Measurements from ENCODE around the gene TNIK. TPM values are rescaled to one million over a fixed set of nuclear protein-coding genes. Genes with fewer than 3 reads are reported as not detected.
"Not testable (repeated sequence)": the region's sequence is repeated elsewhere in the genome, so short reads cannot be mapped to it uniquely, and the experiment has no call there.

The TNIK gene
- total RNA-seq, 1 donor from 2014 or later, result 27.4 TPM

GRCh38 chr3:171390051-171390941 is 69.9 kb downstream of the TNIK start:
- Mint-ChIP-seq H3K36me3 (ENCODE audit: low read depth) (peaks cover 20% of the 10 kb centered on the region), H3K27me3 (no peaks in the 10 kb centered on the region), H3K27ac (no peak overlapping the region), H3K4me1 (peaks cover 8% of the 10 kb centered on the region), H3K9me3 (peaks cover 8% of the 10 kb centered on the region), H3K4me3 (no peak overlapping the region)
- DNase-seq, result no peak
- intact Hi-C loops (cut with micrococcal nuclease), result no loop called here

DNA sequence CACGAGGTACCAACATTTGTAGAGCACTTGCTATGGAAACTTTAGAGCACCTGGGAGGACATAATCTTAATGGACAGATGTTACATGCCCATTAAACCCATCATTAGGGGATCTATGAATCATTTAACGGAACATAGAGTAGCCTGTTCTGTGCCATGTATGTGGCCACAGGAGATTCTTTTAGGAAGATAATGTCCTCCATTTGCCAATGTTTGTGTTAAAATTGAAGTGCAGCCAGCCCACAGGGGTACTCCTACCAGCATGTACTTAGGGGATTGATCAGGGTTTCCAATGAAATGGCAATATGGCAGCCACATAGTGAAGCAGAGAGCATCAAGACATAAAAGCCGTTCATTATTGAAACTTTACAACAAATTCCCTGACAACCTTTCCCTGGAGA is 70.7 kb downstream of the TNIK start:
- Mint-ChIP-seq H3K36me3 (ENCODE audit: low read depth) (peaks cover 20% of the 10 kb centered on the region), H3K27me3 (no peaks in the 10 kb centered on the region), H3K4me1 (peaks cover 8% of the 10 kb centered on the region), H3K27ac (no peak overlapping the region), H3K4me3 (no peak overlapping the region), H3K9me3 (peaks cover 8% of the 10 kb centered on the region)
- intact Hi-C loops (cut with micrococcal nuclease), result no loop called here
- DNase-seq, result no peak

GRCh38 chr3:171388527-171388926 is 71.7 kb downstream of the TNIK start:
- DNase-seq, result no peak
- no peak overlapping the region for H3K4me3 Mint-ChIP-seq
- peaks cover 8% of the 10 kb centered on the region for H3K9me3 Mint-ChIP-seq
- no peak overlapping the region for H3K27ac Mint-ChIP-seq
- peaks cover 19% of the 10 kb centered on the region for H3K36me3 Mint-ChIP-seq (ENCODE audit: low read depth)
- H3K27me3 Mint-ChIP-seq, result no peaks in the 10 kb centered on the region
- peaks cover 15% of the 10 kb centered on the region for H3K4me1 Mint-ChIP-seq
- intact Hi-C loops (cut with micrococcal nuclease), result no loop called here

GRCh38 chr3:171387062-171387461 is 73.1 kb downstream of the TNIK start:
- H3K4me3 Mint-ChIP-seq, result no peak overlapping the region
- no peak for DNase-seq
- H3K27ac Mint-ChIP-seq, result no peak overlapping the region
- intact Hi-C loops (cut with micrococcal nuclease), result no loop called here
- peaks cover 13% of the 10 kb centered on the region for H3K4me1 Mint-ChIP-seq
- peaks cover 8% of the 10 kb centered on the region for H3K9me3 Mint-ChIP-seq
- peaks cover 12% of the 10 kb centered on the region for H3K36me3 Mint-ChIP-seq (ENCODE audit: low read depth)
- H3K27me3 Mint-ChIP-seq, result no peaks in the 10 kb centered on the region

- intact Hi-C loops (cut with micrococcal nuclease), result no loop called here
- no peak for DNase-seq
- Mint-ChIP-seq H3K27ac (no peak overlapping the region), H3K4me1 (peaks cover 14% of the 10 kb centered on the region), H3K36me3 (ENCODE audit: low read depth) (no peaks in the 10 kb centered on the region), H3K9me3 (no peaks in the 10 kb centered on the region), H3K27me3 (no peaks in the 10 kb centered on the region), H3K4me3 (no peak overlapping the region)
Observed at GRCh38 chr3:171385086-171385485, 75.1 kb downstream of the TNIK start.

GRCh38 chr3:171384101-171384891 is 75.9 kb downstream of the TNIK start:
- Mint-ChIP-seq H3K27ac (no peak overlapping the region), H3K4me1 (peaks cover 16% of the 10 kb centered on the region), H3K27me3 (no peaks in the 10 kb centered on the region), H3K9me3 (no peaks in the 10 kb centered on the region), H3K36me3 (ENCODE audit: low read depth) (no peaks in the 10 kb centered on the region), H3K4me3 (no peak overlapping the region)
- no peak for DNase-seq
- intact Hi-C loops (cut with micrococcal nuclease), result no loop called here

GRCh38 chr3:171383206-171384018 is 76.8 kb downstream of the TNIK start:
- Mint-ChIP-seq H3K9me3 (no peaks in the 10 kb centered on the region), H3K4me3 (no peak overlapping the region), H3K27ac (no peak overlapping the region), H3K4me1 (peaks cover 12% of the 10 kb centered on the region), H3K27me3 (no peaks in the 10 kb centered on the region), H3K36me3 (ENCODE audit: low read depth) (no peaks in the 10 kb centered on the region)
- intact Hi-C loops (cut with micrococcal nuclease), result no loop called here
- DNase-seq, result no peak

DNA sequence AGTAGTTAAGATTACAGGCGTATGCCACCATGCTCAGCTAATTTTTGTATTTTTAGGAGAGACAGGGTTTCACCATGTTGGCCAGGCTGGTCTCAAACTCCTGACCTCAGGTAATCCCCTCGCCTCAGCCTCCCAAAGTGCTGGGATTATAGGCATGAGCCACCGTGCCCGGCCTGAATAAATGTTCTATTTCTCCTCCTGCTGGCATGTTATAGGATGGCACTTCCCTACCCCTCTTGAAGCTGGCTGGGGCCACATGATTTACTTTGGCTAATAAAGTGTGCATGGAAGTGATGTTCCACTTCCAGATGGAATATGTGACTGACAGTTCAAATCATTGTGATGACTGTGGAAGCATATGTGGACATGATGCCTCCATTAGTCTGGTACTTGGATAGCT is 77.9 kb downstream of the TNIK start:
- H3K27ac Mint-ChIP-seq; H3K36me3 Mint-ChIP-seq (ENCODE audit: low read depth); intact Hi-C loops (cut with micrococcal nuclease); H3K4me3 Mint-ChIP-seq; H3K27me3 Mint-ChIP-seq; H3K9me3 Mint-ChIP-seq; DNase-seq: not testable (repeated sequence)
- H3K4me1 Mint-ChIP-seq, result peaks cover 13% of the 10 kb centered on the region

DNA sequence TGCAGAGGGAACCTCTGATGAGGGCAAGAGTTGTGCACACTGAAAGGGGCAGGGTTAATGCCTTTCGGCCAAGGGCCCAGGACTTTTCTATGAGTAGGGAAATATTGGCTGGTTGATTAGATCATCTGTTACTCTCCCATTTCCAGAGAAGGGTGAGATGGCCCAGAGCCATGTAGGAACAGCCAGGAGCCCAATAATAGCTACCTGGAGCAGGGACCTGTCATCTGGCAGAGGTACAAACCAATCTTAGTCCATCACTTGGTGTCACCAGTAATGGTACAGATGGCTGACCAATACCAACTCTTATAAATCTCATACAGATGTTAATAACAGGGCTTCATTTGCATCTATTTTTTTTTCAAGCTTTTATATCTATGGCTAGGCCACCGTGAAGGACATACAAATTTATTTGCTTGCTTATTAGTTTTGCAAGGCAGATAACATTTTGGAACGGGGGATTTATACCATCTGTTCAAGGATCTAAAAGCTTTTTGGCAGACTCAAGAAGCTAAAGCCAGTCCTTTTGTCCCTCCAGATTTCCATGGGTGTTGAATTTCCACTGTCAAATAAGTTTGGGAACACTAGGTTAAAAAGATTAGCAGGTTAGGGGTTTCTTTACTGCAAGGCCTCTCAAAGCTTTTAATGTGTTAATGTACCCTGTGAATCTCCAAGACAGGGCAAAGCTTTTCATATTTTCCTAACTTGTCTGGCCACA is 79.3 kb downstream of the TNIK start:
- Mint-ChIP-seq H3K27me3 (no peaks in the 10 kb centered on the region), H3K36me3 (ENCODE audit: low read depth) (no peaks in the 10 kb centered on the region), H3K27ac (no peak overlapping the region), H3K4me3 (no peak overlapping the region), H3K4me1 (peaks cover 19% of the 10 kb centered on the region), H3K9me3 (no peaks in the 10 kb centered on the region)
- no peak for DNase-seq
- intact Hi-C loops (cut with micrococcal nuclease), result no loop called here

GRCh38 chr3:171379961-171380483 is 80.2 kb downstream of the TNIK start:
- DNase-seq, result no peak
- no peaks in the 10 kb centered on the region for H3K27me3 Mint-ChIP-seq
- intact Hi-C loops (cut with micrococcal nuclease), result loop anchor here (5.0 kb wide), 1 partner anchor 77 kb away; no protein-coding TSS in a partner anchor
- H3K36me3 Mint-ChIP-seq (ENCODE audit: low read depth), result no peaks in the 10 kb centered on the region
- no peaks in the 10 kb centered on the region for H3K9me3 Mint-ChIP-seq
- peaks cover 23% of the 10 kb centered on the region for H3K4me1 Mint-ChIP-seq
- no peak overlapping the region for H3K4me3 Mint-ChIP-seq
- H3K27ac Mint-ChIP-seq, result no peak overlapping the region

- Mint-ChIP-seq H3K4me1 (peaks cover 21% of the 10 kb centered on the region), H3K4me3 (no peak overlapping the region), H3K27ac (no peak overlapping the region), H3K27me3 (no peaks in the 10 kb centered on the region), H3K36me3 (ENCODE audit: low read depth) (no peaks in the 10 kb centered on the region), H3K9me3 (no peaks in the 10 kb centered on the region)
- intact Hi-C loops (cut with micrococcal nuclease), result loop anchor here (5.0 kb wide), 1 partner anchor 78 kb away; no protein-coding TSS in a partner anchor
- no peak for DNase-seq
Observed at GRCh38 chr3:171379281-171379680, 80.9 kb downstream of the TNIK start.

DNA sequence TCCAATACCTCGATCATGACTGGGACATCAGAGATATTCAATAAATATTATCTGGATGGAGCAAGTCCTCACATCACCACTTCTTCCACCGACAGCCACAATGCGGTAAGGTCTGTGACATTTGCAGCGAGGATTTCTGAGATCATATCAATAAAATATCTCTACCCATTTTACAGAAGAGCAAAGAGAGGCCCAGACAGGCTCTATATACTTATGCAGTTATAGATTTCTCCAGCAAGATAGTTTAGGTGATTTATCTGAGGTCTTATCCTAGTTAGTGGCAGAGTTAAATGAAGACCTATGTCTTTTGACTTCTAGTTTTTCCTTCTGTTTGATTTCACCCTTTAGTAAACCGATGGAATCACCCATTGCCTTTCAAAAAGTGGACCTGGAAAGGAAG is 81.6 kb downstream of the TNIK start:
- Mint-ChIP-seq H3K36me3 (ENCODE audit: low read depth) (no peaks in the 10 kb centered on the region), H3K4me1 (peaks cover 15% of the 10 kb centered on the region), H3K27me3 (no peaks in the 10 kb centered on the region), H3K9me3 (no peaks in the 10 kb centered on the region), H3K4me3 (no peak overlapping the region), H3K27ac (no peak overlapping the region)
- intact Hi-C loops (cut with micrococcal nuclease), result loop anchor here (5.0 kb wide), 1 partner anchor 79 kb away; no protein-coding TSS in a partner anchor
- DNase-seq, result no peak

DNA sequence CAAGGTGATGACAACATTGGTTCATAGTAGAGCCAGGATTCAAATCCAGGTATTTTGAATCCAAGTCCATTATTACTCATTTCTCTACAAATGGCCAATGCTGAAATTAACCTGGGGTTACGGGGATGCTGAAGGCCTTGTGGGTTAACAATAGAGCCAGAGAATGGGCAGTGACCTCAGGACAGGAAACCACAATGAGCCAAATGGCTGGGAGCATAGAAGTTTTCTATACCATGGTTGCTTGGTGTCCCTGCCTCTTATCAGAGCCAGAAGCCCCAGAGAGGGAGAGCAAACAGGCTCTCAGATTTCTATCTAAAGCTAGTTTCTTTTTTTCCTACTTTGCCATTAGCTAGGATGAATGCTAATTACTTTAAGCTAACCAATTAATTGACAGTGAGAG is 82.3 kb downstream of the TNIK start:
- intact Hi-C loops (cut with micrococcal nuclease), result loop anchor here (5.0 kb wide), 1 partner anchor 79 kb away; no protein-coding TSS in a partner anchor
- H3K9me3 Mint-ChIP-seq, result no peaks in the 10 kb centered on the region
- H3K27me3 Mint-ChIP-seq, result no peaks in the 10 kb centered on the region
- H3K36me3 Mint-ChIP-seq (ENCODE audit: low read depth), result no peaks in the 10 kb centered on the region
- DNase-seq, result no peak
- no peak overlapping the region for H3K27ac Mint-ChIP-seq
- H3K4me3 Mint-ChIP-seq, result no peak overlapping the region
- peaks cover 15% of the 10 kb centered on the region for H3K4me1 Mint-ChIP-seq

Data from activated CD4-positive, alpha-beta T cell treated with anti-CD3 and anti-CD28 coated beads, Interleukin-2, amount 10 ng/mL, durations not matched to agents 24 days and 14 days (primary cell).